ENCODE results near the gene PCK2. TPM values are rescaled to one million over a fixed set of nuclear protein-coding genes. Genes with fewer than 3 reads are reported as not detected.

PCK2 gene
- total RNA-seq, 1 experiment from 2014 or later: 16.0 TPM

Other genes with a start within 250 kb of the PCK2 start
- gene DHRS4, start 140.5 kb upstream of the PCK2 start, total RNA-seq (2014; rRNA removed; shearing (Covaris generic)): 28.8 and 40.5 TPM in 2 replicates
- 5.5 and 12.0 TPM in 2 replicates for gene DHRS4L2, start 105.4 kb upstream of the PCK2 start, total RNA-seq (2014; rRNA removed; shearing (Covaris generic))
- 0.14 TPM in 1 of 2 replicates, not detected in the other for gene CARMIL3, start 42.3 kb upstream of the PCK2 start, total RNA-seq (2014; rRNA removed; shearing (Covaris generic))
- not detected in 2 replicates for gene CPNE6, start 22.7 kb upstream of the PCK2 start, total RNA-seq (2014; rRNA removed; shearing (Covaris generic))
- gene DCAF11, start 20.5 kb downstream of the PCK2 start, total RNA-seq (2014; rRNA removed; shearing (Covaris generic)): 53.4 and 78.4 TPM in 2 replicates
- 1.0 and 1.6 TPM in 2 replicates for gene NRL, start 20.6 kb downstream of the PCK2 start, total RNA-seq (2014; rRNA removed; shearing (Covaris generic))
- gene FITM1, start 36.3 kb downstream of the PCK2 start, total RNA-seq (2014; rRNA removed; shearing (Covaris generic)): not detected in 2 replicates
- gene PSME1, start 41.9 kb downstream of the PCK2 start, total RNA-seq (2014; rRNA removed; shearing (Covaris generic)): 584 and 638 TPM in 2 replicates
- gene EMC9, start 47.3 kb downstream of the PCK2 start, total RNA-seq (2014; rRNA removed; shearing (Covaris generic)): 26.7 and 38.1 TPM in 2 replicates
- 346 and 383 TPM in 2 replicates for gene PSME2, start 52.3 kb downstream of the PCK2 start, total RNA-seq (2014; rRNA removed; shearing (Covaris generic))
- 44.3 and 107 TPM in 2 replicates for gene RNF31, start 53.2 kb downstream of the PCK2 start, total RNA-seq (2014; rRNA removed; shearing (Covaris generic))
- gene IRF9, start 67.0 kb downstream of the PCK2 start, total RNA-seq (2014; rRNA removed; shearing (Covaris generic)): 75.0 and 84.3 TPM in 2 replicates
- 0.14 and 0.54 TPM in 2 replicates for gene REC8, start 77.8 kb downstream of the PCK2 start, total RNA-seq (2014; rRNA removed; shearing (Covaris generic))
- gene IPO4, start 94.5 kb downstream of the PCK2 start, total RNA-seq (2014; rRNA removed; shearing (Covaris generic)): 42.7 and 49.3 TPM in 2 replicates
- 96.0 and 96.4 TPM in 2 replicates for gene TM9SF1, start 101.1 kb downstream of the PCK2 start, total RNA-seq (2014; rRNA removed; shearing (Covaris generic))
- gene TSSK4, start 111.4 kb downstream of the PCK2 start, total RNA-seq (2014; rRNA removed; shearing (Covaris generic)): not detected in 2 replicates
- gene CHMP4A, start 119.2 kb downstream of the PCK2 start, total RNA-seq (2014; rRNA removed; shearing (Covaris generic)): 61.1 and 66.9 TPM in 2 replicates
- gene MDP1, start 121.8 kb downstream of the PCK2 start, total RNA-seq (2014; rRNA removed; shearing (Covaris generic)): 35.6 and 36.7 TPM in 2 replicates
- gene NEDD8, start 138.1 kb downstream of the PCK2 start, total RNA-seq (2014; rRNA removed; shearing (Covaris generic)): 314 and 338 TPM in 2 replicates
- 78.4 and 98.2 TPM in 2 replicates for gene GMPR2, start 138.6 kb downstream of the PCK2 start, total RNA-seq (2014; rRNA removed; shearing (Covaris generic))
- 52.2 and 52.3 TPM in 2 replicates for gene TINF2, start 148.3 kb downstream of the PCK2 start, total RNA-seq (2014; rRNA removed; shearing (Covaris generic))
- gene TGM1, start 168.9 kb downstream of the PCK2 start, total RNA-seq (2014; rRNA removed; shearing (Covaris generic)): 0.12 and 0.74 TPM in 2 replicates
- 15.1 and 18.9 TPM in 2 replicates for gene RABGGTA, start 177.3 kb downstream of the PCK2 start, total RNA-seq (2014; rRNA removed; shearing (Covaris generic))
- 5.8 and 6.0 TPM in 2 replicates for gene DHRS1, start 205.5 kb downstream of the PCK2 start, total RNA-seq (2014; rRNA removed; shearing (Covaris generic))
- gene NOP9, start 205.5 kb downstream of the PCK2 start, total RNA-seq (2014; rRNA removed; shearing (Covaris generic)): 5.7 and 6.3 TPM in 2 replicates
- gene CIDEB, start 213.7 kb downstream of the PCK2 start, total RNA-seq (2014; rRNA removed; shearing (Covaris generic)): not detected in 2 replicates
- gene LTB4R2, start 215.8 kb downstream of the PCK2 start, total RNA-seq (2014; rRNA removed; shearing (Covaris generic)): 0.33 and 0.45 TPM in 2 replicates
- gene LTB4R, start 217.2 kb downstream of the PCK2 start, total RNA-seq (2014; rRNA removed; shearing (Covaris generic)): 0.39 and 0.41 TPM in 2 replicates
- gene ADCY4, start 240.8 kb downstream of the PCK2 start, total RNA-seq (2014; rRNA removed; shearing (Covaris generic)): not detected in 2 replicates
- not detected in 2 replicates for gene RIPK3, start 245.7 kb downstream of the PCK2 start, total RNA-seq (2014; rRNA removed; shearing (Covaris generic))